ENCODE data around the gene MYH13.

MYH13 gene

GRCh38 chr17:10372906-10373305 is at the start of gene MYH13:
TSS of gene MYH13 (minus strand) at chr17:10373006. CDS start at chr17:10364530, 8,476 bp downstream.
- no peak for DNase-seq

DNA sequence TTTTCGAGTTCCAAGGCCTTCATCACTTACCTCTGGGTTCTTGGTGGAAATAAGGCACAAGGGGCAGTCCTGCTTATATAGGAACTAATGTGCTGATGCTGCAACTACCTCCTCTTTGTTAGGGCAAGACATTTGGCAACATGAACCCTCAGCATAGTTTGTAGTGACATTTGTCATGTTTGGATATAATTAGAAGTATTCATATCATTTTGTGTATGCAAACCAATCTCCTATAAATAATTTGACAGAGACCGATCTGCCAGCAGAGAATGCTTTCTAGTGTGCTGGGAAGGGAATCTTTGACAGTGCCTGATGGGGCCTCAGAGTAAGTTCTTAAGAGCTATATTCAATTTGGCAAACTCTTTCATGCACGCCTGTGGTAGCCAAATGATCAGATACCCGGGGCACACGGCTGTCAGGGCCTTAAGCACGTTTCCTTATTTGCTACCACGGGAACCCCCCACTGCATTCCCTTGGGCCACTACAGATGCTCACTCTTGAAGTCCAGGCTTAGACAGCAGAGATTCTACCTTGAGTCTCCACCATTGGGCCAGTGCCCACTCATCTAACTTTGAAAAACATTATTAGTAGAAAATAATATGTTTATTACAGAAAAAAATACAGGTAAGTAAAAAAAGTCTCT is 49.2 kb upstream of the MYH13 start, which contains the start of gene MYH8:
Gene MYH8 (minus strand): TSS at position 51 of the 643 bp plus-strand sequence. CDS start 1,723 bp downstream, outside the sequence.
- no peak for DNase-seq

DNA sequence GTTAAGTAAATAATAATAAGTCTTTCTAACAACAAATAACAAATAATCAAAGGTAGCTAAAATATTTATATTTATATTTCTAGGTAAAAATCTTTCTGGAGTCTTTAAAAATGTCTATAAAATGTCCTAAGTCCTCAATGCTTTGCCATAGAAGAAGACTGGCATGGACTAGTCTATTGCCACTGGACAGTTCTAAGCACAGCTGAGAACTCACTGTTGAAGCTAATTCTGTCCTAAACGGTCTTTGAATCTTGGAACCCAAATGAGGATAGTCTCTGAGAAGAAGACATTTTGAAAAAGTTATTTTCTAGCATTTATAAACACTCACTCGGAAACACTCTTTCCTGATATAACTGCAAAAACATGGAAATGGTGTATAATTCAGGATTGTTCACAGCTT is 48.4 kb upstream of the MYH13 start:
- no peak for DNase-seq

DNA sequence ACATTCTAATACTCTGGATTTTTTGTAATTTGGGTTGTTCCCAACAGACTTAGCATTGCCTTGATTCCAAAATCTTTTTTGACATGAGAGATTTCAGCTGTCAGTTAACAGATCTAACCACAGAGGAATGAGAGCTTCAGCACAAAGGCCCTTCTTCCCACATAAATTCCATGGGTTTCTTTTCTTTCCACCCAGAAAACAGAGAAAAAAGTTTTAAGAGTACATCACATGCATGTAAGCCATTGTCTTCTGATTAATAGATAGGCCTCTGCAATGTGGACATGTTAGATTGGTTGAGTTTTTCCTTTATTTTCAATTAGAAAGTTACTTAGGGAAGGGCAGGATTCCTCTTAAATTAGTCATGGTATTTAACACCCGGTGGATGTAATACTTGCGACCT is 48.0 kb upstream of the MYH13 start:
- no peak for DNase-seq

- no peak for DNase-seq
These were observed 44.6 kb upstream of the MYH13 start for GRCh38 chr17:10417431-10417830.

- no peak for DNase-seq
These were observed 42.4 kb upstream of the MYH13 start for GRCh38 chr17:10415161-10415560.

DNA sequence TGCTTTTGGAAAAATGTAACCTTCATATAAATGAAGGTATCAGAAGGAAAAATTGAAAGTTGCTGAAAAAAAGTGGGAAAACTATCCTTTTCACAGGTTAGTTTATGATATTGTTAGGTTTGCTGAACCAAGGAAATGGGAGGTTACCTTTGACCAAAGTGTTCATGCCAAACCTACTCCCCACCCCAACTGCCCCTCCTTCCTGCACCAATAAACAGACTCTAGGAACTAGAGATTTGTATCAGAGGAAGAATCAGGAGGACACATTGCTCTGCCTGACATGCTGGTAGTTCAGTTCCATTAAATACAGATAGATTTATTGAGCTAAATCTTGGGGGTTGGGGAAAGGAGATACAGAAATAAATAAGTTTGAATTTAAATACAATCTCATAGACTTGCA is 30.8 kb upstream of the MYH13 start:
- no peak for DNase-seq

DNA sequence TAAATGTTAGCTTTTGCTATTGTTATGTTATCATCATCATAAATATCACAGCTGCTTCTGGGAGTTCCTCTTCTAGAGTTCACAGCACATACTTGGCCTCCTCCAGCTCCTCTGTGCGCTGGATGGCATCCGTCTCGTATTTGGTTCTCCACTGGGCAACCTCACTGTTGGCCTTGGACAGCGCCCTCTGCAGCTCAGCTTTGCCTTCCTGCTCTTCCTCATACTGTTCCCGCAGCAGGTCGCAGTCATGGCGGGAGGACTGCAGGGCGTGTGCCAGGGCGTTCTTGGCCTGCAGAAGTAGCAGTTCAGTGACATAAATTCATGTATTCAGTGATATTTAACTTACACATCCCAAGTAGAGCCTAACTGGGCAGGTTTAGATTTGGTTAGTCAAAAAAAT is 25.5 kb upstream of the MYH13 start:
- no peak for DNase-seq

- DNase-seq = no peak
These were observed 23.8 kb upstream of the MYH13 start for GRCh38 chr17:10396524-10397163.

- no peak for DNase-seq
These were observed 21.5 kb upstream of the MYH13 start for GRCh38 chr17:10394201-10394887.

GRCh38 chr17:10392880-10393279 is 20.1 kb upstream of the MYH13 start:
- DNase-seq = no peak

DNA sequence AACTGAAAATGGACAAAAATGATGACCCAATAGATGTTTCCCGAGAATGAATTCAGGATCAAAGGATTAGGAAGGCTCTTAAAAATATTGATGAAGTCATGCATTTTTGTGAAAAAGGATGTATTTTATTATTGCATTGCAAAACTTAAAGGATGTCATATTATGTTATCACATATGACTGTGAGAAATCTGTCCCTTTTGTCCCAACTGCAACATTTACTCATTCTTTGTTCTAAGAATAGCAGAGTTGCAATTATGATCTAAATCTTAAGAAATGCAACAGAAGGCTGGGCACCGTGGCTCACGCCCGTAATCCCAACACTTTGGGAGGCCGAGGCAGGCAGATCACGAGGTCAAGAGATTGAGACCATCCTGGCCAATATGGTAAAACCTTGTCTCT is 13.1 kb upstream of the MYH13 start:
- no peak for DNase-seq

GRCh38 chr17:10384175-10384574 is 11.4 kb upstream of the MYH13 start:
- no peak for DNase-seq

DNA sequence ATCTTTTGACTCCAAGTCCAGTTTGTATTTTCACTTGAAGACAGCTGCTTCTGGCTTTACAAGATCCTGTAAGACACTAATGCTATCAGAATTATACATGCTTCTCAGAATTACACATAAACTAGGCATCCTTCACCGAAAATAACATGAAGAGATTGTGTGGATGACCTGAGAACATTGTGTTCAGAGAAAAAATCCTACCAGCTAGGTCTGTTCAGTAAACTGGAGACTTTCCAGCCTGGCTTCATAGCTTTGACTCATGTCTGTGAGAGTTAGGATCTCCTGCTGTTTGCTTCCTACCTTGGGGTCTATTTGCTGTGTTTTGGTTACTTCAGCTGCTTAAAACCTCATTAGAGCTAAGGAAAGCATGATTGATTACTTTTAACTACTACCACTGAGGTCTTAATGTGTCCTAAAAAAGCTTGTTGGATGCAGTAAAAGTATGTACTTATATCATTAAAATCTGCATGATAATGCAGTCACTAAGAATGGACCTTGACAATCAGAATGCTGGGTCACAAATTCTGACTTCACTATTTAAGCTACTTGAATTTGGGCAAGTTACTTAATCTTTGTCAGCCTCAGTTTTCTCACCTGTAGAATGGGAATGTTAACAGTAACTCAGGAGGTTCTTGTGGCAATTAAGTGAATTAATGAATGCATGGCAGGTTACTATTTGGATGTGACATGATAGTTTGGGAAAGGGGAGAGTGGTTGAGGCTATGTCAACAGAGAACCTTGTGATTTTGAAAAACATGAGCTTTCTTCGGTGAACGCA is 8.0 kb upstream of the MYH13 start:
- no peak for DNase-seq

GRCh38 chr17:10370016-10370608 is 2.7 kb downstream of the MYH13 start:
- DNase-seq = no peak

GRCh38 chr17:10369239-10369638 is 3.6 kb downstream of the MYH13 start:
- DNase-seq = no peak

- no peak for DNase-seq
These were observed 4.2 kb downstream of the MYH13 start for GRCh38 chr17:10368561-10368960.

DNA sequence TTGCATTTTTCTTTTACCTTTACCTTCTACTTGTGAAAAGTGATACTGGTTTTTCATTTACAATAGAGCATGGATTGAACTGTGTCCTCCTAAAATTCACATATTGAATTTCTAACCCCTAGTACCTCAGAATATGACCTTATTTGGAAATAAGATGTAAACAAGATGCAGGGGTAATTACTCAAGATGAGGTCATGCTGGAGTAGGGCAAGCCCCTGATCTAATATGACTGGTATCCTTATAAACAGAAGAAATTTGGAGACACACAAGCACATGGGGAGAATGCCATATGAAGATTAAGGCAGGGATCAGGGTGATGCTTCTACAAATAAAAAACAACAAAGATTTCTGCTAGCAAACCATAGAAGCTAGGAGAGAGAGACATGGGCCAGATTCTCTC is 12.2 kb downstream of the MYH13 start:
- no peak for DNase-seq

DNA sequence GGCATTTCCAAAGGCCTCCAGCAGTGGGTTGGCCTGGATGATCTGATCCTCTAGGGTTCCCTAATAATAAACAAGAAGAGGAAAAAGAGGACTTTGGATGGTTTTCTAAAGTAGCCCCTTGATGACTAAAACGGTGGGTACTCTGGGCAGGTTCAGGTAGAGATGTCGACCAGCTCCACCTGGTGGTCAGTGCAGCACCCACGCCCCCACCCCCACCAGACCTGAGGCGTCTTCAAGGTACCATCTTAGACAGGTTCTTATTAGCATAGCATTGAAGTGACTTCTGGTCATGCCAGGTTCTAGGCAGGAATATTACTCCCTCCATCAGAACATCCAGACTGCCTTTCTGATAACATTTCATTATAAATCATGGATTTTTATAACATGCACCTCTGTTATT is 15.0 kb downstream of the MYH13 start:
- peak; percentile 26 for DNase-seq

GRCh38 chr17:10354651-10355050 is 18.2 kb downstream of the MYH13 start:
- no peak for DNase-seq

GRCh38 chr17:10352893-10353292 is 19.9 kb downstream of the MYH13 start:
- no peak for DNase-seq

GRCh38 chr17:10349403-10349802 is 23.4 kb downstream of the MYH13 start:
- DNase-seq = peak; percentile 11

DNA sequence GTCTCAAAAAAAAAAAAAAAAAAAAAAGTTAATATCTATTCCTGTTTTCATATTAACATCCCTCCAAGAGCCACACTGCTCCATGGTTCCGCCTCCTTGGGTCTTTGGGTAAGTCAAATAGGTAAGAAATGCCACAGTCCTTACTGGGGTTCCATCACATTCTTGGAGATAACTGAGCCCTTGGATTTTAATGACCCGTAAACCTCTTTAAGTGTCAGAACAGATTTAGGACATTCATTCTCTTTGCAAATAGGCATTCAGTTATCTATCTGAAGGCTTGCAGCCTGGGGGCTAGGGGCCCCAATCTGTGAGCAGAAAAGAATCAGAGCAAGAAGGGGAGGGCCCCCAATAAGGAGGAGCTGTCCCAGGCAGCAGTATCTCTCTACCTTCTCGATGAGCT is 28.0 kb downstream of the MYH13 start:
- DNase-seq = no peak

Measured in activated CD4-positive, alpha-beta T cell treated with anti-CD3 and anti-CD28 coated beads for 48 hours (primary cell).